WI38 (cell line): ENCODE results near the gene SMCO2.

ENCODE experiments used
- H3K4me3 ChIP-seq: 2 replicates; pipeline ENCODE4 v1.5.1; 2011; ENCODE audit warnings: low read depth, mild to moderate bottlenecking, control low read depth, low read length
- CTCF ChIP-seq: IDR thresholded peaks from 2 replicates; pipeline ENCODE4 v1.5.1; 2012; ENCODE audit warnings: low read depth, mild to moderate bottlenecking, control low read depth, low read length

Gene SMCO2

GRCh38 chr12:27464220-27464554, 17.7 kb downstream of the SMCO2 start:
- no peak overlapping the region for H3K4me3 ChIP-seq
- TF ChIP-seq CTCF, result no peak

- no peak overlapping the region for H3K4me3 ChIP-seq
- TF ChIP-seq CTCF, result no peak
These were observed 21.1 kb downstream of the SMCO2 start for GRCh38 chr12:27467641-27468040.

- H3K4me3 ChIP-seq, result no peak overlapping the region
- TF ChIP-seq CTCF, result no peak
These were observed 21.7 kb downstream of the SMCO2 start for GRCh38 chr12:27468241-27468640.

GRCh38 chr12:27469176-27469736, 22.7 kb downstream of the SMCO2 start:
- no peak overlapping the region for H3K4me3 ChIP-seq
- no peak for TF ChIP-seq CTCF

- H3K4me3 ChIP-seq, result no peak overlapping the region
- no peak for TF ChIP-seq CTCF
These were observed 26.1 kb downstream of the SMCO2 start for GRCh38 chr12:27472604-27473003.

GRCh38 chr12:27474344-27474743, 27.8 kb downstream of the SMCO2 start:
- H3K4me3 ChIP-seq, result no peak overlapping the region
- TF ChIP-seq CTCF, result no peak

- TF ChIP-seq CTCF, result no peak
- H3K4me3 ChIP-seq, result no peak overlapping the region
These were observed 30.5 kb downstream of the SMCO2 start for GRCh38 chr12:27477049-27477448.
